Neural progenitor cell (in vitro differentiated cells): ENCODE data around the gene MBP.

Experiments used
- EZH2 ChIP-seq: fragments of 200-600 bp; sonication (generic); IDR thresholded peaks from 2 replicates; pipeline ENCODE4 v1.6.1; 2017; ENCODE audit warnings: antibody characterized with exemption, mild to moderate bottlenecking, moderate library complexity
- TF ChIP-seq, protein P1 (sequence below): fragments of 200-600 bp; sonication (generic); IDR thresholded peaks from 2 replicates; pipeline ENCODE4 v1.5.1; 2017; ENCODE audit warnings: antibody characterized with exemption, mild to moderate bottlenecking

- TF ChIP-seq EZH2 = no peak
- TF ChIP-seq, protein P1, sequence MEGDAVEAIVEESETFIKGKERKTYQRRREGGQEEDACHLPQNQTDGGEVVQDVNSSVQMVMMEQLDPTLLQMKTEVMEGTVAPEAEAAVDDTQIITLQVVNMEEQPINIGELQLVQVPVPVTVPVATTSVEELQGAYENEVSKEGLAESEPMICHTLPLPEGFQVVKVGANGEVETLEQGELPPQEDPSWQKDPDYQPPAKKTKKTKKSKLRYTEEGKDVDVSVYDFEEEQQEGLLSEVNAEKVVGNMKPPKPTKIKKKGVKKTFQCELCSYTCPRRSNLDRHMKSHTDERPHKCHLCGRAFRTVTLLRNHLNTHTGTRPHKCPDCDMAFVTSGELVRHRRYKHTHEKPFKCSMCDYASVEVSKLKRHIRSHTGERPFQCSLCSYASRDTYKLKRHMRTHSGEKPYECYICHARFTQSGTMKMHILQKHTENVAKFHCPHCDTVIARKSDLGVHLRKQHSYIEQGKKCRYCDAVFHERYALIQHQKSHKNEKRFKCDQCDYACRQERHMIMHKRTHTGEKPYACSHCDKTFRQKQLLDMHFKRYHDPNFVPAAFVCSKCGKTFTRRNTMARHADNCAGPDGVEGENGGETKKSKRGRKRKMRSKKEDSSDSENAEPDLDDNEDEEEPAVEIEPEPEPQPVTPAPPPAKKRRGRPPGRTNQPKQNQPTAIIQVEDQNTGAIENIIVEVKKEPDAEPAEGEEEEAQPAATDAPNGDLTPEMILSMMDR = no peak
These were observed 32.9 kb downstream of the MBP start for GRCh38 chr18:77099485-77100370.
